Measurements from ENCODE around the gene NMBR. TPM values are rescaled to one million over a fixed set of nuclear protein-coding genes. Genes with fewer than 3 reads are reported as not detected.
A peak's percentile ranks its signal among the peaks of the same experiment; 100 is the strongest.

NMBR gene
- total RNA-seq, 1 experiment from 2014 or later, result not detected

- no peaks in the 10 kb centered on the region for H3K27me3 ChIP-seq (ENCODE audit: control insufficient read depth, insufficient read depth, low read length)
- no peaks in the 10 kb centered on the region for H3K4me1 ChIP-seq (ENCODE audit: control insufficient read depth, insufficient read depth, low read length)
- H3K36me3 ChIP-seq (ENCODE audit: control insufficient read depth, insufficient read depth, low read length), result no peaks in the 10 kb centered on the region
- DNase-seq (ENCODE audit: low read depth, low spot score), result no peak
- intact Hi-C loops (cut with micrococcal nuclease; ENCODE audit: unreplicated experiment), result no loop called here
- no peak overlapping the region for H3K27ac ChIP-seq (ENCODE audit: low read length)
- no TSS peak for BruUV-seq (replicated peaks)
- CTCF ChIA-PET, result no interaction called here
- no peak for ATAC-seq
- no peak for TF ChIP-seq SIN3A (IDR thresholded peaks at IDR 0.05; ENCODE audit: borderline replicate concordance, insufficient read depth, low read depth, low read length)
- no peak for TF ChIP-seq TCF7L2 (IDR thresholded peaks at IDR 0.05; ENCODE audit: low read depth, low read length)
- TF ChIP-seq POLR2AphosphoS5 (IDR thresholded peaks at IDR 0.05; ENCODE audit: low read depth, low read length), result no peak
- TF ChIP-seq REST (IDR thresholded peaks at IDR 0.05; ENCODE audit: insufficient read depth in 1 of 2, low read depth in 2 of 2, low read length in 1 of 2), result no peak
- TF ChIP-seq, protein P1, sequence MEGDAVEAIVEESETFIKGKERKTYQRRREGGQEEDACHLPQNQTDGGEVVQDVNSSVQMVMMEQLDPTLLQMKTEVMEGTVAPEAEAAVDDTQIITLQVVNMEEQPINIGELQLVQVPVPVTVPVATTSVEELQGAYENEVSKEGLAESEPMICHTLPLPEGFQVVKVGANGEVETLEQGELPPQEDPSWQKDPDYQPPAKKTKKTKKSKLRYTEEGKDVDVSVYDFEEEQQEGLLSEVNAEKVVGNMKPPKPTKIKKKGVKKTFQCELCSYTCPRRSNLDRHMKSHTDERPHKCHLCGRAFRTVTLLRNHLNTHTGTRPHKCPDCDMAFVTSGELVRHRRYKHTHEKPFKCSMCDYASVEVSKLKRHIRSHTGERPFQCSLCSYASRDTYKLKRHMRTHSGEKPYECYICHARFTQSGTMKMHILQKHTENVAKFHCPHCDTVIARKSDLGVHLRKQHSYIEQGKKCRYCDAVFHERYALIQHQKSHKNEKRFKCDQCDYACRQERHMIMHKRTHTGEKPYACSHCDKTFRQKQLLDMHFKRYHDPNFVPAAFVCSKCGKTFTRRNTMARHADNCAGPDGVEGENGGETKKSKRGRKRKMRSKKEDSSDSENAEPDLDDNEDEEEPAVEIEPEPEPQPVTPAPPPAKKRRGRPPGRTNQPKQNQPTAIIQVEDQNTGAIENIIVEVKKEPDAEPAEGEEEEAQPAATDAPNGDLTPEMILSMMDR (IDR thresholded peaks at IDR 0.05), result no peak
- peaks cover 6% of the 10 kb centered on the region; the same call in 1 of the 2 replicates for H3K9me3 ChIP-seq (ENCODE audit: control insufficient read depth, insufficient read depth, low read depth, low read length)
- POLR2A ChIA-PET, result no interaction called here
- no peak overlapping the region for H3K4me3 ChIP-seq (ENCODE audit: low read depth in 2 of 2, low read length in 2 of 2)
- in situ Hi-C loops (cut with HindIII; ENCODE audit: low pct_unique_long_range_greater_than_20kb, low sequenced_read_pairs), result no loop called here
These were observed 95.5 kb downstream of the NMBR start for GRCh38 chr6:142051404-142051803.

GRCh38 chr6:142048593-142048980 lies 98.3 kb downstream of the NMBR start:
- ATAC-seq (no peak), DNase-seq (ENCODE audit: low read depth, low spot score) (no peak)
- no TSS peak for BruUV-seq (replicated peaks)
- H3K4me3 ChIP-seq (ENCODE audit: low read depth in 2 of 2, low read length in 2 of 2), result peak overlapping the region in 1 of 2 experiments; percentile 16; a peak in 1 of 4 replicates
- peaks cover 6% of the 10 kb centered on the region; the same call in 1 of the 2 replicates for H3K9me3 ChIP-seq (ENCODE audit: control insufficient read depth, insufficient read depth, low read depth, low read length)
- H3K27ac ChIP-seq (ENCODE audit: low read length), result no peak overlapping the region
- H3K27me3 ChIP-seq (ENCODE audit: control insufficient read depth, insufficient read depth, low read length), result no peaks in the 10 kb centered on the region
- intact Hi-C loops (cut with micrococcal nuclease; ENCODE audit: unreplicated experiment), result no loop called here
- ChIA-PET CTCF (no interaction called here), POLR2A (interaction anchor here (0.5 kb wide), 1 partner anchor 441 kb away, joined by 3 read pairs; no protein-coding TSS in a partner anchor)
- TF ChIP-seq POLR2AphosphoS5 (IDR thresholded peaks at IDR 0.05; ENCODE audit: low read depth, low read length) (no peak), REST (IDR thresholded peaks at IDR 0.05; ENCODE audit: insufficient read depth in 1 of 2, low read depth in 2 of 2, low read length in 1 of 2) (no peak), TCF7L2 (IDR thresholded peaks at IDR 0.05; ENCODE audit: low read depth, low read length) (no peak), SIN3A (IDR thresholded peaks at IDR 0.05; ENCODE audit: borderline replicate concordance, insufficient read depth, low read depth, low read length) (no peak)
- TF ChIP-seq, protein P1 (IDR thresholded peaks at IDR 0.05), result no peak
- no peaks in the 10 kb centered on the region for H3K36me3 ChIP-seq (ENCODE audit: control insufficient read depth, insufficient read depth, low read length)
- in situ Hi-C loops (cut with HindIII; ENCODE audit: low pct_unique_long_range_greater_than_20kb, low sequenced_read_pairs), result no loop called here
- H3K4me1 ChIP-seq (ENCODE audit: control insufficient read depth, insufficient read depth, low read length), result no peaks in the 10 kb centered on the region

Data from Panc1 (cell line).